Eye (tissue), 1 donor: ENCODE data around the gene TSR1.

Experiments
- DNase-seq: peaks from one replicate; pipeline ENCODE4 v3.0.0-alpha.2; 2015

TSR1 gene

GRCh38 chr17:2368359-2368758, 32.1 kb upstream of the TSR1 start:
- no peak for DNase-seq

DNA sequence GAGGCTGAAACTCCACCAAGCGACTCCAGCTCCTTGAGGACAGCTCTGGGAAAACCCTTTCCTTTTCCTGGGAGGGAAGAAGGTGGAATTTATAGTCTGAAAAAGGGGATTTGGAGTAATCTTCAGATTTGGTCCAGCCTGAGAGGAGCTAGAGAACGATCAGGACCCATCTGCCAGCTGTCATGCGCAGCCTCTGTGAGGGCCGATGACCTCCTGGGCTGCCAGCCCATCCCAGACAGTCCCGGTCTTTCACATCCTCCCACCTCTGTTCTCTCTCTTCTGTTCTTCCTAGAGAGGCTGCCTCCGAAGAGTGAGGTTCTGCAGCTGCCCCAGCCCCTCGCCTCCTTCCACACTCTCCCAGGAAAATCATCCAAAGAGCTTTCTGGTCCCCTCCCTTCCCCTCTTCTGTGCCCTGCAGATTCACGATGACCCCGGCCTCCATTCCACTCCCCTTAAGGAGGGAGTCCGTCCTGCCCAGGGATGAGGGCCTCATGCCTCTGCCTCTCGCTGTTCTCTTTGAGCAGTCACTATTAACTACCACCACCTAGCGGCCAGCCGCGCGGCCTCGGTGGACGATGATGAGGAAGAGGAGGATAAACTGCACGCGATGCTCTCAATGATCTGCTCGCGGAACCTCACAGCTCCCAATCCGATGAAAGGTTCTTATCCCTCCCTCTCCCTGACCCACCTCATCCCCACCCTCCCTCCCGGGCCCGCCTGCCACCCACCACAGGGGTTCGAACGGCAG, 30.7 kb upstream of the TSR1 start:
- DNase-seq = no peak

DNA sequence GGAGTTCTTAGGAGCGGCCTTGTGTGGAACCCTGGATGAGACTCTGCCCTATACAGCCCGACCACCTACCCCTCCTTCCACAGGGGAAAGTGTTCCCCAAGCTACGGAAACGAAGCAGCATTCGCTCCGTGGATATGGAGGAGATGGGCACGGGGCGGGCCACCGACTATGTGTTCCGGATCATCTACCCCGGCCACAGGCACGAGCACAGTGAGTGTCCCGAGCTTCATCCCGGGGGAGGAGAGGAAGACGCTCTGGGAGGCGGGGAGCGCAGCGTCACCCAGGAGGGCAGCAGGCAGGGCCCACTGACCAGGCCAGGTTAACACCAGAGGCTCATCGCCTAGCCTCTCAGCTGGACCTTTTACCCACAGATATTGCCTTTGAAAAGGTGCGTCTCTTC, 28.9 kb upstream of the TSR1 start:
- no peak for DNase-seq

- DNase-seq = no peak
Measured at GRCh38 chr17:2364763-2365116, 28.5 kb upstream of the TSR1 start.

DNA sequence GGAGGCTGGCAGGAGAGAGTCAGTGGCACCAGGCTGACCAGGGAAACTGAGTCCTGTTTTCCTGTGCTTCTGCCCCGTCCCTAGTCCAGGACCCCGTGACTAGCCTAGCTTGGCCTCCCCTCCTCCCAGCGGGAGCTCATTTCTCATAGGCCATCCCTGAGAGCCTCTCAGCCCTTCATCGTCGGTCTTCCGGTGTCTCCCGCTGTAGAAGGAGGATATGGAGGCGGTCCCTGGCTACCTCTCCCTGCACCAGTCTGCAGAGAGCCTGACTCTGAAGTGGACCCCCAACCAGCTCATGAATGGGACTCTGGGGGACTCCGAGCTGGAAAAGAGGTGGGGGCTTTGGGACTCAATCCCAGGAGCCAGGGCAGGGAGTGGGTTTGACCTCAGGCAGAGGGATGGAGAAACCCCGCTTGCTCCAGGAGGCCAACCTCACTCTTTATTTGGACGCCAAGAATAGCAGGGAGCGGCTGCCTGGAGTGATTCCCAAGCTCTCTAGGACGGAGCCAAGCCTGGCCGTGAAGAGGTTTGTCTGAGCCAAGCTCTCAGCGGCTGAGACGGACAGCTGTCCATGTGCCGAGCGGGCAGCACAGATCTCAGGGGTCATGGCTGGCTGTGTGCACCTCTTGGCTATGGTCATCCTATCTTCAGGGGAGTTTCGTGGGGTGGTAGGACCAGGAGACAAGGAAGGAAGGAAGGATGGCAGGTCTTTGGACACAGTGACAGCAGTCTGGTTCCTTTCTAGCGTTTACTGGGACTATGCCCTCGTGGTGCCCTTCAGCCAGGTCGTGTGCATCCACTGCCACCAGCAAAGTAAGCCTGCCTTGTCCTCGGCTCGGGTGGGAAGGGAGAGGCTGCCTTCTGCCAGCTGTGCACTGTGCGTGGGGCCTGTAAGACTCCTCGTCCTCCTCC, 27.9 kb upstream of the TSR1 start:
- DNase-seq = no peak

DNA sequence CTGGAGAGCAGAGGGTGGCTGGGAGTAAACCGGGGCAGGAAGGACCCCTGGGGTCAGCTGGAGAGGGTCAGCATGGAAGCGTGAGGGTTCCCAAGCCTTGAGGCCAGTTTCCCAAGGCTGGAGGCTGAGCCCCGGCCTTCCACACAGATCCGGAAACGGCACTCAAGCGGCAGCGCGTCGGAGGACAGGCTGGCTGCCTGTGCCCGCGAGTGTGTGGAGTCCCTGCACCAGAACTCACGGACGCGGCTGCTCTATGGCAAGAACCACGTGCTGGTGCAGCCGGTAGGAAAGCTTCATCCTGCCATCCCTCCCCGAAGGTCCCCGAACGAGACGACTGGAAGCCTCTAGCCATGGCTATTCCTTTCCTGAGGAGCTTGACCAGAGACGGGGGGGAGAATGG, 27.1 kb upstream of the TSR1 start:
- DNase-seq = no peak

DNA sequence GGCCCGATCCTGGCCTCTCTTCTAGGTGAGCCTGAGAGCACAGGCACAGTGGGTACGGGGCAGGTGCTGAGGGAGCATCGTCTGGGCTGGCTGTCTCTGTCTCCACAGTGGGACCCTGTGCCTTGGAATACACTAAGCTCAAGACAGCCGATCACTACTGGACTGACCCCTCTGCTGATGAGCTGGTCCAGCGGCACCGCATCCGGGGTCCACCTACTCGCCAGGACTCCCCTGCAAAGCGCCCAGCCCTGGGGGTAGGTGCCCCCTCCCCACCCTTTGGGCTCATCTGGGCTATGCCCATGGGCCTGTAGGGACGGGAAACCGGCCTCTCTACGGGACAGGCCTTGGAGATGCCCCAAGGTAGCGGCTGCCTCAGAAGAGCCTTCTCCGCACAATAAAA, 26.6 kb upstream of the TSR1 start:
- DNase-seq = no peak

DNA sequence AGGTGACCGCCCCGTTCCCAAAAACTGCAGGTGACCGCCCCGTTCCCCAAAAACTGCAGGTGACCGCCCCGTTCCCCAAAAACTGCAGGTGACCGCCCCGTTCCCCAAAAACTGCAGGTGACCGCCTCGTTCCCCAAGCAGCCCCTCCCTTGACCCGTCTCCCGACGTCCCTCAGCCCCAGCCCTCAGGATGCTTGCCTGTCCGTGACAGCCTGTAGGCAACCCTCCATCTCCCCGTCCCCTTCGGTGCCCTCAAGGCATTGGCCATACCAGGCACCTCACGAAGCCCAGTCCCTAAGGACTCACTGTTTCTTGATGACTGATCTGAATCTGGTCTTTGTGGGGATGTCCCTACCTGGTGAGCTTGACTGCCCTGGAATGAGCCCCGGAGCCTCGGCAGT, 26.2 kb upstream of the TSR1 start:
- no peak for DNase-seq

DNA sequence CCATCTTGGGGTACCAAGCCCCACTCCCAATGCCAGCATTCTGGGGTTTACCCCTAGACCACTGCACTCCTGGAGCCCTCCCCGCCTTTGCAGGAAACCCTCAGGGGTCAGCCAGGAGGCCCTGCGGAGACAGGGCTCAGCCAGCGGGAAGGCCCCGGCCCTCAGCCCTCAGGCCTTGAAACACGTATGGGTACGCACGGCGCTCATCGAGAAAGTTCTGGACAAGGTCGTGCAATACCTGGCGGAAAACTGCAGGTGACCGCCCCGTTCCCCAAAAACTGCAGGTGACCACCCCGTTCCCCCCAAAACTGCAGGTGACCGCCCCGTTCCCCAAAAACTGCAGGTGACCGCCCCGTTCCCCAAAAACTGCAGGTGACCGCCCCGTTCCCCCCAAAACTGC, 25.8 kb upstream of the TSR1 start:
- DNase-seq = no peak

- DNase-seq = peak; percentile 59
Measured at GRCh38 chr17:2361010-2361760, 24.9 kb upstream of the TSR1 start.

GRCh38 chr17:2357931-2358434, 21.7 kb upstream of the TSR1 start:
- DNase-seq = no peak

GRCh38 chr17:2357237-2357636, 21.0 kb upstream of the TSR1 start:
- no peak for DNase-seq

DNA sequence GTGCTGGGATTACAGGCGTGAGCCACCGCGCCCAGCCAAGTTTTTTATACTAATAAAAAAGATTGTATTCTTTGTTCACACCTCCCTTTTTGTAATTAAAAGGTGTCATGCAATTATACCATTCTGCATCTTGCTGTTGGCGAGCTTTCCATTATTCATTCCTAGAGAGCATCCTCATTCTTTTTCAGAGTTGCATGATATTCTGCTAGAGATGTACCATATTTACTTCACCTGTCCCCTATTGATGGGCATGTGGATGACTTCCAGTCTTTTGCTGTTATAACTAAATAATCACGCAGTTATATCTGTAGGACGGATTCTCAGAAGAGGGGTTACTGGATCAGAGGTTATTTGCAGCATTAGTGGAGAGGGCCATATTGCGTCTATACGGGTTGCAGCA, 18.1 kb upstream of the TSR1 start:
- no peak for DNase-seq

- no peak for DNase-seq
Measured at GRCh38 chr17:2351269-2351668, 15.0 kb upstream of the TSR1 start.

GRCh38 chr17:2347805-2348685, 11.8 kb upstream of the TSR1 start:
- peak; percentile 88 for DNase-seq

DNA sequence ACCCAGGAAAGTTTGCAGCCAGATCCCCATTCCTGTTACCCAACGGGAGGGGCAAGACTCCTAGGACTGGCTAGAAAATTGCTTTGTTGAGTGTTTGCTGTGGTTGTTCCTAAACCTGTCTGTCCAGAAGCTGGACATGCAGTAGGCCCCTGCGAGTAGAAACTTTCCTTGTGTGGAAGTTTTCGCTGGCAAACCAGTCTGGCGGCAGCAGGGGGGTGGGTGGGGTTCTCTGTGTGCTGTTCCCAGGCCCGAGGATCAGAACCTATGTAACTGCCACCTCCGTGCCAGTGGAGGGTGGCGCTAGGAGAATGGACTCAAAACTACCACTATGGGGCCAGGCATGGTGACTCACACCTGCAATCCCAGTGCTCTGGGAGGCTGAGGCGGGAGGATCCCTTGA, 10.2 kb upstream of the TSR1 start:
- no peak for DNase-seq

DNA sequence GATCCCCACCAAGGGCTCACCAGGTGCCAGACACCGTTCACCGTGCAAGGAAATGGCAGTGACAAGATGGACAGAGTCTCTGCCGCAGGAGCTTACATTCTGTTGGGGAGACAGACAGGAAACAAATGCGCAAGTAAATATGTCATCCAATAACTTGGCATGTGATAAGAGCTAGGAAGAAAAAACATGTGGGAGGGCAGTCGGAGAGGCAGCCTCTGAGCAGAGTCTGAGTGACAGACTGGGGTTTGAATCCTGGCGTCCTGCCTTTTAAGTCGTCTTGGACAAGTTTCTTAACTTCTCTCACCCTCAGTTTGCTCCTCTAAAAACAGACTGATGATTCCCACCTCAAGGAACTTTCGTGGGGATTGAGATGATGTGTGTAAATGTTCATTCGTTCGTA, 8.3 kb upstream of the TSR1 start:
- DNase-seq = no peak

GRCh38 chr17:2343421-2343820, 7.2 kb upstream of the TSR1 start:
- no peak for DNase-seq

- DNase-seq = no peak
Measured at GRCh38 chr17:2338315-2338657, 2.0 kb upstream of the TSR1 start.

- DNase-seq = peak; percentile 72
Measured at GRCh38 chr17:2337544-2338314, 1.5 kb upstream of the TSR1 start.

GRCh38 chr17:2336852-2337543, 741 bp upstream of the TSR1 start, which contains the start of gene SGSM2:
SGSM2 (plus strand) TSS chr17:2337501; CDS start chr17:2337689, 188 bp downstream.
- DNase-seq = peak; percentile 86
